Measurements from ENCODE around the gene DNASE2.

Gene DNASE2

DNA sequence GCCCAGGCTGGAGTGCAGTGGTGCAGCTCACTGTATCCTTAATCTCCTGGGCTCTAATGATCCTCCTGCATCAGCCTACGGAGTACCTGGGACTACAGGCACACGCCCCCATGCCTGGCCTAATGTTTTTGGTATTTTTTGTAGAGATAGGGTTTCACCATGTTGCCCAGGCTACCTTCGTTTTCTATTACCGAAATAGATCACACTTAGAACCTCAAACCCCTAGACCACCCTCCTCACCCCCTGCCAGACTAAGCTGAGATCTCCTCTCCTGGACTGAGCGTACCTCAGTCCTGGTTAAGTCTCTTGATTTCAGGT is 5.4 kb upstream of the DNASE2 start:
- DNase-seq = no peak

DNA sequence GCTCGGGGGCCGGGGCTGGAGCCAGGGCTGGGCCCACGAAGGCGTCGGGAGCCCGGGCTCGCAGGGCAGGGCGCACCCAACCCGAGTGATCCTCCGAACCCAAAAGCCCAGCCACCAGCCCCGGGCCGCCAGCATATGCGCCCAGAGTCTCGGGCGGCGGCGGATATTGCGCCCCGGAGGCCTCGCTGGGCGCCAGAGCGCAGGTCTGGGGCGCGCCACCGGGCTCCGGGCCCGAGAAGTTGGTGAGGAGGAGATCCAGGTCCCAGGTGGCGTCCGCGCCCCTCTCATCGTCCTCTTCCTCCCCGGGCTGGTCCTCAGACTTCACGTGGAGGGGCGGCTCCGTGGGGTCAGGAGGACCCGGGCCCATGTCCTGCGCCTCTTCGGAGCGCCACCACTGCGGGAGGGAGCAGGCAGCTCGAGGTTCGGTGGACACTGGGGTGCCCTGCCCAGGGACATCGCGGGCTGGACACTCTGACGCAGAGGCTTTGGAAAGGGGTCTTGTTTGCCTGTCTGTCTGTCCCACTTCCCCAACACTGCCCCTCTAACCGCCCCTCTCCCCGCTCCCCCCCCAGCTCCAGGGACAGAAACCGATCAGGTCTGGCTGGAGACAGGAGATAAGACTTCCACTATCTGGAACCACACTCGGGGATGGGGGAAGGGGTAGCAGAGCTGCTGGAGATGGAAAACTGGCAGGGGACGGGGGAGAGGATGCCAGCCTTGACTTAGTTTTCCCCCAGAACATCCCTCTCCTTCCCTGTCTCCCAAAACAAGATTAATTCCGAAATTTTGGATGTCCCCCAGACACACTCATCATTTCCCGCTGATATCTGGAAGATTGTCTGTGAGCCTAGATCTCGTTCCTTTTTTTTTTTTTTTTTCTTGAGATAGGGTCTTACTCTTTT is 4.8 kb upstream of the DNASE2 start:
- no peak for DNase-seq

DNA sequence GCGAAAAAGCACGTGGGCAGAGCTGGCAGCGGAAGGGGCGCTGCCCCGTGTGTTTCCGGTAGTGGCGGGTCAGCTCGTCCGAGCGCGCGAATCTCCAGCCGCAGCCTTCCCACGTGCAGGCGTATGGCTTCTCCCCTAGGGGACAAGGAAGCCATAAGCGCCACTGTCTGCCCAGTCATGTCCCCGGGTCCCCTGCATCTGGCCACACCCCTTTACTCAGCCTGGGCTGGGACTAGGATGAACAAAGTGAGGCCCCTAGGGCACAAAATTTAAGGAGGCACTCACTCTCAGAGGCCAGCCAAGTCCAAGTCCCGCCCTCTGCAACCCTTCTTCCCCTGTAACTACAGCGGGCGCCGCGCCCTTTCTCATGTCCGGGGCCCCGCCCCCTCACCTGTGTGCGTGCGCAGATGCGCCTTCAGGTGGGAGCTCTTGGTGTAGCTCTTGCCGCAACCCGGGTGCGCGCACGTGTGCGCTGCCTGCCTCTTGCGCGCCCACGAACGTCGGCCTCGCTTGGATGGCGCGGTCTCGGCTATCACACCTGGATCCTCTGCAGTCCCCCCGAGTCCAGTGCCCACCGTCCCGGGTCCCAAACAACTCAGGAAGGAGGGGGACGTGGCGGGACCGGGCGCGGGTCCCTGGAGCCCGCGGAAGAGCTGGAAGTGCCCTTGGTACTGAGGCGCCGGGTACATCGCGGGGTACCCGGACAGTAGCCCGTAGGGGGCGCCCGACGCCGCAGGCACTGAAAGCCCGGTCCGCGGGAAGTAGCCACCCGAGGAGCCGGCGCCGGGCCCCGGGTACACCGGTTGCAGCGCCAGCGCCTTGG is 3.9 kb upstream of the DNASE2 start:
- DNase-seq = peak; percentile 94

DNA sequence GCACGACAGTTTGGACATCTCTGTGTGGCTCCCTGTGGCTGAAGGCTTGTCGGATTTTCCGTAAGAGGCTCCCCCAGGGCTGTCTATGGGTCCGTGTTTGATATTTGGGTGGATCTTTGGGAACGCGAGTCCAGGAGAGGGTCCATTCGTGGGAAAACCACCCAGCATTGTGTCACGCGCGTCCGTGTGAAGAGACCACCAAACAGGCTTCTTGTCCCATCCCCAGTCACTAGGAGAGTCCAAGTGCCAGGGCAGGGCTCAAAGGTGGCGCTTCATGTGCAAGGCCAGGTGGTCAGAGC is 3.3 kb upstream of the DNASE2 start:
- no peak for DNase-seq

DNA sequence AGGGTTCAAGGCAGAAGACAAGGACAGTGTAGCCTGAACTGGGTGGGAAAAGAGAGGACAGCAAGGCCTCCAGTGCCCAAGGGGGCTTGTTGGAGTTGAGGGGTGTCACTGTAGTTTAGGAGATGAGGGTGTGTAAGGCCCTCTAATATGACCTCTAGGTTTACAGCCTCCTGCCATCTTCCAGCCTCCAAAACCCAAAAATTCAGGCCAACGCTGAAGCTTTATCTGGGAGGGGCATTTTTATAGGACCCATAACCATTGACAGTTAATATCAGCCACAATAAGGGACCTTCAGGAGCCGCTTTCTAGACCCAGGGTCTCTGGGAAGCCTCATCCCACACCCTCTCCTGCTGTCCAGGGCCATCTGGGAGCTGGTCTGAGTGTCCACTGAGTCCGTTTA is 3.0 kb upstream of the DNASE2 start:
- DNase-seq = no peak

DNA sequence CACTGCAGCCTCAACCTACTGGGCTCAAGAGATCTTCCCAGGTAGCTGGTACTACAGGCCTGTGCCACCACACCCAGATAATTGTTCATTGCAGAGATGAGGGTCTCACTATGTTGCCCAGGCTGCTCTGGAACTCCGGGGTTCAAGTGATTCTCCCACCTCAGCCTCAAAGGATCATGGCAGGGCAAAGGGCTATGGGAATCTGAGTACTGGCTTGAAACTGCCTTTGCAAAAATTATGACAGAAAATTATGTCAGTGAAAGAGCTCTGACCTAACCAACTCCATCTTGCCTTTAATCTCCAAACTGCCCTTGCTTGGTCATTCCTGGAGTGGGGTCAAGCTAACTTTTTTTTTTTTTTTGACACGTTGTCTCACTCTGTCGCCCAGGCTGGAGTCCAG is 1.3 kb upstream of the DNASE2 start:
- DNase-seq = no peak

DNA sequence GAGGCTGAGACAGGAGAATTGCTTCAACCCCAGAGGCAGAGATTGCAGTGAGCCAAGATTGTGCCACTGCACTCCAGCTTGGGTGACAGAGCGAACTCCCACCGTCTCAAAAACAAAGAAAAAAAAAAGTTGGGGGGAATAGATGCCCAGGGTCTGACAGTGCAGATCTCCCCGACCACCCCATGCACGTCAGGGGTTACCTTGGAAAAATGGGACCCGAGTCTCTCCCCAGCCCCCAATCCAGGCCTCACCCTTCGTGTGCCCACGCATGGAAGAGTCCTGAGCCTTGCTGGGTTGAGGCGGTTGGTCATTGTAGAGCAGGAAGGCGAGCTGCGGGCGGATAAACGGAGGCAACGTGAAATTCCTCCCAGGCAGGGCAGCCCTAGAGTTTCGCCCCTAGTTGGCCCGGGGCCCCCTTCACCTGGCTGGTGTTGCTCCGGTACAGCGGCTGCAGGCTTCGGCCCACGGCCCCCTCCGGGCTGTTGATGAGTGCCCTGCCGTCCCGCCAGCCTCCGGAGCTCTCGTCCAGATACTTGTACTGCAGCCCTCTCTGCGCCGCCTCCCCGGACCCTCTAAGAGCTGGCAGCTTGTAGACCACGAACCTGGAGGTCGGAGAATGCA is 588 bp downstream of the DNASE2 start:
- DNase-seq = peak; percentile 8

DNA sequence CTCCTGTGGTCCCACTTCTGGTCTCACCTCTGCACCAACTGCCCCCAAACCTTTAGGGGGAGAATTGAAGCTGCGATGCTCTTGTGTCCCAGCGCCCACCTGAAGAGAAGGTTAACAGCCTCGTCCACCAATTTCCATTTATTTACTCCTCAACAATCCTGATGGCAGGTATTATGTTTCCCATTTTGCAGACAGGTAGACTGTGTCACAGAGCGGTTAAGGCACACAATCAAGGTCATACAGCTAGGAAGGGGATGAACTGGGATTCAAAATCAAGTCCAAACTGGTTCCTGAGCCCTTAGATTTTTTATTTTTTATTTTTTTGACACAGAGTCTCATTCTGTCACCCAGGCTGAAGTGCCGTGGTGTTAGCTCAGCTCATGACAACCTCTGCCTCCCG is 6.2 kb downstream of the DNASE2 start:
- no peak for DNase-seq

DNA sequence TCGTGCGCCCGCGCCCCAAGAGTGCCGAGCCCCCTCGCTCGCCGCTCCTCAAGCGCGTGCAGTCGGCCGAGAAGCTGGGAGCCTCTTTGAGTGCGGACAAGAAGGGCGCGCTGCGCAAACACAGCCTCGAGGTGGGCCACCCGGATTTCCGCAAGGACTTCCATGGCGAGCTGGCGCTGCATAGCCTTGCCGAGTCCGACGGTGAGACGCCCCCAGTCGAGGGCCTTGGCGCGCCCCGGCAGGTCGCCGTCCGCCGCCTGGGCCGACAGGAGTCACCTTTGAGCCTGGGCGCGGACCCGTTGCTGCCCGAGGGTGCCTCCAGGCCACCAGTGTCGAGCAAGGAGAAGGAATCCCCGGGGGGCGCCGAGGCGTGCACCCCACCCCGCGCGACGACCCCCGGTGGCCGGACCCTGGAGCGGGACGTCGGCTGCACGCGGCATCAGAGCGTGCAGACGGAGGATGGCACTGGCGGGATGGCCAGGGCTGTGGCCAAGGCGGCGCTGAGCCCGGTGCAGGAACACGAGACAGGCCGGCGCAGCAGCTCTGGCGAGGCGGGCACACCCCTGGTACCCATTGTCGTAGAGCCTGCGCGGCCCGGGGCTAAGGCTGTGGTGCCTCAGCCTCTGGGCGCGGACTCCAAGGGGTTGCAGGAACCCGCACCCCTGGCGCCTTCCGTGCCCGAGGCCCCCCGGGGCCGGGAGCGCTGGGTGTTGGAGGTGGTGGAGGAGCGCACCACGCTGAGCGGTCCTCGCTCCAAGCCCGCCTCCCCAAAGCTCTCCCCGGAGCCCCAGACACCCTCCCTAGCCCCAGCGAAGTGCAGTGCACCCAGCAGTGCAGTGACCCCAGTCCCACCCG is 7.1 kb downstream of the DNASE2 start:
- no peak for DNase-seq

DNA sequence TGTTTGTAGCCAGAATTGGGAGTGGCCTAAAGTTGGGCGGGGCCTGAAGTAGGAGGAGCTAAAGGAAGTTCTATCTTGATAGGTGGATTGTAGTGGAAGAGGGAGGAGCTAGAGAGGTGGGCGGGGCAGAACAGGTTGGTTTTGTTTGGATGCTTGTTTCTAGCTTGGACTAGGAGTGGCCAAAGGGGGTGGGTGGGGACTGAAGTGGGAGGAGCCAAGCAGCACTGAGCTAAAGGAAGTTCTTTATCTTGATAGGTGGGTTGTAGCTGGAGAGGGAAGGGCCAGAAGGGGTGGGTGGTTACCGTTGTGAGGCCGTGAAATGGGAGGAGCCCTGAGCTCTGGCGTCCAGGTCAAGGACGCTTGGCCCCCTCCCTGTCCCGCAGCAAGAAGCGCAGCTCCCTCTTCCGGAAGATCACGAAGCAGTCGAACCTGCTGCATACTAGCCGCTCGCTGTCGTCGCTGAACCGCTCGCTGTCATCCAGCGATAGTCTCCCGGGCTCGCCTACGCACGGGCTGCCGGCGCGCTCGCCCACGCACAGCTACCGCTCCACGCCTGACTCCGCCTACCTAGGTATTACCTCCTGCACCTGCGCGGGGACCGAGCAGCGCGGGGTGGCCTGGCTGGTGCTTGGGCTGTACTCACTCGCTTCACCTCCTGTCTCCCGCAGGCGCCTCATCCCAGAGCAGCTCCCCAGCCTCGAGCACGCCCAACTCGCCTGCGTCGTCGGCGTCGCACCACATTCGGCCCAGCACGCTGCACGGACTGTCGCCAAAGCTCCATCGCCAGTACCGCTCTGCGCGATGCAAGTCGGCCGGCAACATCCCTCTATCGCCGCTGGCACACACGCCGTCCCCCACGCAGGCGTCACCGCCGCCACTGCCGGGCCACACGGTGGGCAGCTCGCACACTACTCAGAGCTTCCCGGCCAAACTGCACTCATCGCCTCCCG is 8.0 kb downstream of the DNASE2 start:
- peak; percentile 54 for DNase-seq

DNA sequence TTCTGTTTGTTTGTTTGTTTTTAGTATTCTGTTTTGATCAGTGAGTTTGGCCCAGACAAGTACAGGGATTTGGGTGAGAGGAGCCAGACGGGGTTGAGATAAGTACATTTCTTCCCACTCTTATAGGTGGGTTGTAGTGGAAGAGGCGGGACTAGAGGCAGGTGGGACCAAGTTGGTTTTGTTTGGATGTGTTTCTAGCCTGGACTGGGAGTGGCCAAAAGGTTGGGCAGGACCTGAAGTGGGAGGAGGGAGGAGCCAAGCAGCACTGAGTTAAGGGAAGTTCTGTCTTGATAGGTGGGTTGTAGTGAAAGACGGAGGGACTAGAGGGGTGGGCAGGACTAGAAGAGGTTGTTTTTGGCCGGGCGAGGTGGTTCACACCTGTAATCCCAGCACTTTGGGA is 9.0 kb downstream of the DNASE2 start:
- DNase-seq = no peak

DNA sequence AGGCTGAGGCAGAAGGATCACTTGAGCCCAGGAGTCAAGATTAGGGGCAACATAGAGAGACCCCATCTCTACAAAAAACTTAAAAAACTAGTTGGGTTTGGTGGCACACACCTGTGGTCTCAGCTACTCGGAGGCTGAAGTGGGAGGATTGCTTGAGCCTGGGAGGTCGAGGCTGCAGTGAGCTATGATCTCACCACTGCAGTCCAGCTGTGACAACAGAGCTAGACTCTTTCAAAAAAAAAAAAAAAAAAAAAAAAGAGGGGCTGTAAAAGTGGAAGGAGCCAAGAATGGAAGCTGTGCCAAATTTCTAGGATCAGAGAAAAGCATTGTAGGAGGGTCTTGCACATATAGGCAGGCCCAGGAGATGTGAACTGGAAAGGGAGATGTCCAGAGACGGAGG is 9.6 kb downstream of the DNASE2 start:
- no peak for DNase-seq

DNA sequence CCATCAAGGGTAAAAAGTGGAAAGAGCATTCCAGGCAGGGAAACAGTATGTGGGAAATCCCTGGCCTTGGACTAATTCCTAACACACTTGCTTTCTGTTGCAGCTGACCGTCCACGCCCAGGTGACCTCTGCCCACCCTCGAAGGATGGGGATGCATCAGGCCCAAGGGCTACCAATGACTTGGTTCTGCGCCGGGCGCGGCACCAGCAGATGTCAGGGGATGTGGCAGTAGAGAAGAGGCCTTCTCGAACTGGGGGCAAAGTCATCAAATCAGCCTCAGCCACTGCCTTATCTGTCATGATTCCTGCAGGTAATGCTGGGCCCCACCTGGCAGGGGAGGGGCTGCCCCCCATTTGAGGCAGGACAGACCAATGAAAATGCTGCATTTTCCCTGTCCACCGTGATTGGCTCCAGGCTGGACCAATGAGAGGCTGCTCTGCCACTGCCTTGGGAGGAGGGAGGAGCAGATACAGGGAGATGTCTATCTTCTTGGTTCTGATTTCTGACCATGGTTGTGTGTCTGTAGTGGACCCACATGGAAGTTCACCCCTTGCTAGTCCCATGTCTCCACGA is 12.6 kb downstream of the DNASE2 start:
- peak; percentile 22 for DNase-seq

DNA sequence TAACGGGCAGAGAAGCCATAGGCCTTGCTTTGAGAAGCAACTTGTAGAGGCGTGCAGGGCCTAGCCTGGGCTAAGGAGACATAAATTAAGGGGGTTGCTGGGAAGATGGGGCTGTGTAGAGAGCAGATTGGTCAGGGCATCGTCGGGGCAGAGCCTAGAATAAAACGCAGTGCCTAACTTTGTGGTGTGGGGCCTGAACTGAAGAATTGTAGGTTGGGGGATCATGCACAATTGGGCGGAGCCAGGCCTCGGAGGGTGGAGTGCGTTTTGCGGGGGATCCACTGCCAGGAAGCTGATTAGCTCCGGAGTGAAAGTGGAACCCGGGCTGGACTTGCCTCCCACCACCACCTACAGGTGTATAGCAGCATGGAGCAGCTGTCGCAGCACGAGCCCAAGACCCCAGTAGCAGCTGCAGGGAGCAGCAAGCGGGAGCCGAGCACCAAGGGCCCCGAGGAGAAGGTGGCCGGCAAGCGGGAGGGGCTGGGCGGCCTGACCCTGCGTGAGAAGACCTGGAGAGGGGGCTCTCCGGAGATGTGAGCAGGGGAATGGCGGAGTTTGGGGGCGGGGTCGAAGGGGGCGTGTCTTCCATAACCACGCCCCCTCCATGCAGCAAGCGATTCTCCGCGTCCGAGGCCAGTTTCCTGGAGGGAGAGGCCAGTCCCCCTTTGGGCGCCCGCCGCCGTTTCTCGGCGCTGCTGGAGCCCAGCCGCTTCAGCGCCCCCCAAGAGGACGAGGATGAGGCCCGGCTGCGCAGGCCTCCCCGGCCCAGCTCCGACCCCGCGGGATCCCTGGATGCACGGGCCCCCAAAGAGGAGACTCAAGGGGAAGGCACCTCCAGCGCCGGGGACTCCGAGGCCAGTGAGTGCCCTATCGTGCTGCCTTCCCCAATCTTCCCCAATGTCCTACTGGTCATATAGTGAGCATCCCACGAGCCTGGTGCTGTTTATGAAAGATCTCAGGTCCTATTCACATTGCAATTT is 13.8 kb downstream of the DNASE2 start:
- peak; percentile 73 for DNase-seq

DNA sequence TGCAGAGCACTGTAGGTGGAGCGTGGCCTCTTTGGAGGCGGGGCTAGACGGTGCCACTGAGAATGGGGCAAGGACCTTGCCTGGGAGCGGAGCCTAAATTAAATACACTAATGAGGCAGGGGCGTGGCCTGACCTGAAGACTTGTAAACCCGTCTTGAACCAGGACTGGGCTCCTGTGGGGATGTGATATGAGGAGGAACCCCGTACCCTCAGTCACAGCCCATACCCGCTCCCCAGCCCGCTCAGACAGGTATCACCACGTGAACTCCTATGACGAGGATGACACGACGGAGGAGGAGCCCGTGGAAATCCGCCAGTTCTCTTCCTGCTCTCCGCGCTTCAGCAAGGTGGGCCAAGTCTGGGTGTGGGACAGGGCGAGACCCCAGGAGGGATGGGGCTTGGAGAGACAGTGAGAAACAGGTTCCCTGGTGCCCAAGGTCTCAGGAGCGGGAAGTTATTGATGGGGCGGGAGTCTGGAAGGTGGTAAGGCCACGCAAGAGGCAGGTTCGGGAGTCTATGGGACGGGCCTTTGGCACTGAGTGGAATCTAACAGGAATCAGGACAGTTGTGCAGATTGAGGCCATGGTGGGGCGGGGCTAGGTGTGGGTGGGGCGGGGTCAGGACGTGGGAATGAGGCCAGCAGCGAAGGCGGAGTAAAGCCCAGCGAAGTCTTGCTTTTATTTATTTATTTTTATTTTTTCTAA is 14.7 kb downstream of the DNASE2 start:
- no peak for DNase-seq

DNA sequence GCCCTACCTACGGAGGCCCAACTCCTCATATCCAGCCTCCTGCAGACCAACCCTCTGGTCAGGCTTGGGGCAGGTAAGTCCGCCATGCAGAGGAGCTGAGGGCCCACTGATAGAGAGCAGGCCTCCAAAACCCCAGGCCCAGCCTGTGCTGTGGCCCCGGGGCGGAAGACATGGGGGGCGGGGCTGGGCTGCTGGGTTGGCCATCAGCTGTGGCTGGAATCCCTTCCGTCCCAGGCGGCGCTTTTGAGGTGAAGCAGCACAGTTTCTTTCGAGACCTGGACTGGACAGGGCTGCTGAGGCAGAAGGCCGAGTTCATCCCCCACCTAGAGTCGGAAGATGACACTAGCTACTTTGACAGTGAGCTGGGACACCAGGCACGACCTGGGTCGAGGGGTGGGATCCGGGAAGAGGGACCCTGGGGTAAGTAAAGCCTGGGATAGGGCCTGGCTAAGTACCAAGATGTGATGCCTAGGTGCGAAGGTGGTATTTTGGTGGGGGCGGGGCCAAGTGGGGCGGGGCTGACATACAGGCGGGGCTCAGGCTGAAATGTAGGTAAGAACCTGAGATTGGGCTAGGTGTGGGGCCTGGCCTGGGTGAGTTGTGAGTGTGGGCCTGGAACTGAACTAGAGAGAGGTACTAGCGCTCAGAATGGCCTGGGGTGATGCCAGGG is 15.4 kb downstream of the DNASE2 start:
- no peak for DNase-seq

DNA sequence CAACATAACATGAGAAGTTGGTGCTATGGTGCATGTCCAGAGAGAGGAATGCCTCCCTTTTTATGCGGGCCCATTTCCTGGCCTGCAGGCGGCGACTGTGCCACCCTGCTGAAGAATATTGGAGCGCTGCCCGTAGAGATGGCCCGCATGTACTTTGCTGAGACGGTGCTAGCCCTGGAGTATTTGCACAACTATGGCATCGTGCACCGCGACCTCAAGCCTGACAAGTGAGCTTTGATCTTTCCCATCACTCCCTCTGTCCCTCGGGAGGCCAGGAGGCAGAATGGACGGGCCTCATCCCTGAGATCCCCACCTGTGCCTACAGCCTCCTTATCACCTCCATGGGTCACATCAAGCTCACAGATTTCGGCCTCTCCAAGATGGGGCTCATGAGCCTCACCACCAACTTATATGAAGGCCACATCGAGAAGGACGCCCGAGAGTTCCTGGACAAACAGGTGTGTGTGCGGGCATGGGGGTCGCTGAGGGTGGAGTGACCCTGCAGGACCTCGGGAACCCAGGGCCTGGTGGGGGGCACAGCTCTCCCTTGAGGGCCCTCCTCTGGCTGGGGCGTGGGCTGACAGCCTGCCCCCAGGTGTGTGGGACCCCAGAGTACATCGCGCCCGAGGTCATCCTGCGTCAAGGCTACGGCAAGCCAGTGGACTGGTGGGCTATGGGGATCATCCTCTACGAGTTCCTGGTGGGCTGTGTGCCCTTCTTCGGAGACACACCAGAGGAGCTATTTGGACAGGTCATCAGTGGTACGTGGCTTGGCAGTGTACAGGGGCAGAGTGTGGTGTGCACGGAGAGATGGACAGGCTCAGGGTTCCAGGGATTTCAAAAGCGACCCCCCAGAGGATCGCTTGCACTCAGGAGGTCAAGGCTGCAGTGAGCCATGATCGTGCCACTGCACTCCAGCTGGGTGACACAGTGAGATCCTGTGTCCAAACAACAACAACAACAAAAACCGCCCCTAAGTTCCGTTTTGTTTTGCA is 16.2 kb downstream of the DNASE2 start:
- DNase-seq = no peak

DNA sequence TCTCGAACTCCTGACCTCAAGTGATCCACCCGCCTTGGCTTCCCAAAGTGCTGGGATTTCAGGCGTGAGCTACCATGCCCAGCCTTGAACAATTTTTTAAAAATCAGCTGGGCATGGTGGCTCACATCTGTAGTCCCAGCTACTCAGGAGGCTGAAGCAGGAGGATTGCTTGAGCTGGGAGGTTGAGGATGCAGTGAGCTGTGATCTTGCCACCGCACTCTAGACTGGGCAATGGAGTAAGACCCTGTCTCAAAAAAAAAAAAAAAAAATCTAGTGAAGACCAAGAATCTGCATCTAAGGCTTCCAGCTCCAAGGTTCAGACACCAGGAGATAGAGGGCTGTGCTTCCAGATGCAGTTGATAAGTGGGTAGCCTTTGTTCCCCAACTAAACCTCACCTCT is 17.1 kb downstream of the DNASE2 start:
- DNase-seq = no peak

Measured in activated CD4-positive, alpha-beta T cell treated with anti-CD3 and anti-CD28 coated beads, Interleukin-2, Interleukin-6, amounts not matched to agents 100 ng/mL and 50 ng/mL, durations not matched to agents 16 hours and 8 hours (primary cell).